ENCODE results near the gene TNNT3. TPM values are rescaled to one million over a fixed set of nuclear protein-coding genes. Genes with fewer than 3 reads are reported as not detected.

TNNT3 gene
- total RNA-seq, 1 experiment from 2014 or later, result not detected

GRCh38 chr11:1920128-1920908 lies 815 bp downstream of the TNNT3 start:
- TF ChIP-seq, protein P1, sequence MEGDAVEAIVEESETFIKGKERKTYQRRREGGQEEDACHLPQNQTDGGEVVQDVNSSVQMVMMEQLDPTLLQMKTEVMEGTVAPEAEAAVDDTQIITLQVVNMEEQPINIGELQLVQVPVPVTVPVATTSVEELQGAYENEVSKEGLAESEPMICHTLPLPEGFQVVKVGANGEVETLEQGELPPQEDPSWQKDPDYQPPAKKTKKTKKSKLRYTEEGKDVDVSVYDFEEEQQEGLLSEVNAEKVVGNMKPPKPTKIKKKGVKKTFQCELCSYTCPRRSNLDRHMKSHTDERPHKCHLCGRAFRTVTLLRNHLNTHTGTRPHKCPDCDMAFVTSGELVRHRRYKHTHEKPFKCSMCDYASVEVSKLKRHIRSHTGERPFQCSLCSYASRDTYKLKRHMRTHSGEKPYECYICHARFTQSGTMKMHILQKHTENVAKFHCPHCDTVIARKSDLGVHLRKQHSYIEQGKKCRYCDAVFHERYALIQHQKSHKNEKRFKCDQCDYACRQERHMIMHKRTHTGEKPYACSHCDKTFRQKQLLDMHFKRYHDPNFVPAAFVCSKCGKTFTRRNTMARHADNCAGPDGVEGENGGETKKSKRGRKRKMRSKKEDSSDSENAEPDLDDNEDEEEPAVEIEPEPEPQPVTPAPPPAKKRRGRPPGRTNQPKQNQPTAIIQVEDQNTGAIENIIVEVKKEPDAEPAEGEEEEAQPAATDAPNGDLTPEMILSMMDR (conservative IDR thresholded peaks at IDR 0.05; ENCODE audit: low read depth, low read length), result no peak
- no peak for TF ChIP-seq EZH2 (IDR thresholded peaks at IDR 0.05; ENCODE audit: borderline replicate concordance, low read depth, low read length, poor library complexity, severe bottlenecking)

GRCh38 chr11:1920909-1921573 lies 1.5 kb downstream of the TNNT3 start:
- no peak for DNase-seq (ENCODE audit: low spot score)
- Histone ChIP-seq H3K36me3 (ENCODE audit: insufficient read depth, low read length, poor library complexity, severe bottlenecking) (no peaks in the 10 kb centered on the region), H3K4me3 (ENCODE audit: low read depth, low read length, poor library complexity, severe bottlenecking) (no peak overlapping the region), H3K9me3 (ENCODE audit: low read depth, low read length, poor library complexity, severe bottlenecking) (no peaks in the 10 kb centered on the region), H3K27me3 (replicated peaks; ENCODE audit: insufficient read depth, low read depth, low read length, poor library complexity) (no peaks in the 10 kb centered on the region), H3K4me1 (ENCODE audit: insufficient read depth, low read length, poor library complexity, severe bottlenecking) (no peaks in the 10 kb centered on the region), H3K27ac (ENCODE audit: low read depth, low read length, poor library complexity, severe bottlenecking) (no peak overlapping the region)
- POLR2A ChIA-PET (ENCODE audit: low non-redundant PET), result no interaction called here
- TF ChIP-seq EZH2 (IDR thresholded peaks at IDR 0.05; ENCODE audit: borderline replicate concordance, low read depth, low read length, poor library complexity, severe bottlenecking), result no peak
- TF ChIP-seq, protein P1 (conservative IDR thresholded peaks at IDR 0.05; ENCODE audit: low read depth, low read length), result no peak
- no TSS peak for BruUV-seq (replicated peaks)
- CTCF ChIA-PET, result interaction anchor here (1.2 kb wide), 1 partner anchor 39 kb away, joined by 4 read pairs; no protein-coding TSS in a partner anchor
- intact Hi-C loops (cut with micrococcal nuclease; ENCODE audit: unreplicated experiment), result loop anchor here (5.0 kb wide), 1 partner anchor 39 kb away; no protein-coding TSS in a partner anchor

More at GRCh38 chr11:1920128-1920908, 815 bp downstream of the TNNT3 start:
- Histone ChIP-seq H3K4me3 (ENCODE audit: low read depth, low read length, poor library complexity, severe bottlenecking) (no peak overlapping the region), H3K27ac (ENCODE audit: low read depth, low read length, poor library complexity, severe bottlenecking) (no peak overlapping the region), H3K27me3 (replicated peaks; ENCODE audit: insufficient read depth, low read depth, low read length, poor library complexity) (no peaks in the 10 kb centered on the region), H3K9me3 (ENCODE audit: low read depth, low read length, poor library complexity, severe bottlenecking) (no peaks in the 10 kb centered on the region), H3K4me1 (ENCODE audit: insufficient read depth, low read length, poor library complexity, severe bottlenecking) (no peaks in the 10 kb centered on the region), H3K36me3 (ENCODE audit: insufficient read depth, low read length, poor library complexity, severe bottlenecking) (no peaks in the 10 kb centered on the region)
- DNase-seq (ENCODE audit: low spot score), result no peak
- CTCF ChIA-PET, result no interaction called here
- intact Hi-C loops (cut with micrococcal nuclease; ENCODE audit: unreplicated experiment), result loop anchor here (5.0 kb wide), 1 partner anchor 38 kb away; no protein-coding TSS in a partner anchor
- POLR2A ChIA-PET (ENCODE audit: low non-redundant PET), result no interaction called here
- BruUV-seq (replicated peaks), result no TSS peak

- no peaks in the 10 kb centered on the region for H3K4me1 ChIP-seq (ENCODE audit: insufficient read depth, low read length, poor library complexity, severe bottlenecking)
- CTCF ChIA-PET, result interaction anchor here (1.2 kb wide), 1 partner anchor 40 kb away, joined by 4 read pairs; no protein-coding TSS in a partner anchor
- H3K9me3 ChIP-seq (ENCODE audit: low read depth, low read length, poor library complexity, severe bottlenecking), result no peaks in the 10 kb centered on the region
- intact Hi-C loops (cut with micrococcal nuclease; ENCODE audit: unreplicated experiment), result loop anchor here (5.0 kb wide), 1 partner anchor 39 kb away; no protein-coding TSS in a partner anchor
- no peaks in the 10 kb centered on the region for H3K27me3 ChIP-seq (replicated peaks; ENCODE audit: insufficient read depth, low read depth, low read length, poor library complexity)
- POLR2A ChIA-PET (ENCODE audit: low non-redundant PET), result no interaction called here
- DNase-seq (ENCODE audit: low spot score), result no peak
- no peak overlapping the region for H3K4me3 ChIP-seq (ENCODE audit: low read depth, low read length, poor library complexity, severe bottlenecking)
- BruUV-seq (replicated peaks), result no TSS peak
- TF ChIP-seq EZH2 (IDR thresholded peaks at IDR 0.05; ENCODE audit: borderline replicate concordance, low read depth, low read length, poor library complexity, severe bottlenecking), result no peak
- TF ChIP-seq, protein P1 (conservative IDR thresholded peaks at IDR 0.05; ENCODE audit: low read depth, low read length), result no peak
- no peak overlapping the region for H3K27ac ChIP-seq (ENCODE audit: low read depth, low read length, poor library complexity, severe bottlenecking)
- H3K36me3 ChIP-seq (ENCODE audit: insufficient read depth, low read length, poor library complexity, severe bottlenecking), result no peaks in the 10 kb centered on the region
Observed at GRCh38 chr11:1921574-1922141, 2.2 kb downstream of the TNNT3 start.

All from A673 (cell line).